H9 (cell line): Measurements from ENCODE around the gene TSPEAR. TPM values are rescaled to one million over a fixed set of nuclear protein-coding genes. Genes with fewer than 3 reads are reported as not detected.

Source experiments
- DNase-seq: peaks from one replicate; pipeline ENCODE4 v3.0.0-alpha.2; 2017
- H2AFZ ChIP-seq: one replicate; pipeline ENCODE4 v1.6.1; 2013; ENCODE audit warnings: mild to moderate bottlenecking, low read length, control low read depth, moderate library complexity
- H2AK5ac ChIP-seq: 2 replicates; pipeline ENCODE4 v1.6.1; 2013; ENCODE audit warnings: low read length, control low read depth, mixed read lengths; ENCODE audit not compliant: insufficient read length
- H2BK120ac ChIP-seq: one replicate; pipeline ENCODE4 v1.6.1; 2013; ENCODE audit warnings: low read depth, mild to moderate bottlenecking, low read length, control low read depth, inconsistent platforms; ENCODE audit not compliant: poor library complexity, severe bottlenecking
- H2BK12ac ChIP-seq: 2 replicates; pipeline ENCODE4 v1.6.1; 2013; ENCODE audit warnings: low read length, control low read depth, mixed read lengths, low read depth; ENCODE audit not compliant: insufficient read length
- H2BK15ac ChIP-seq: 2 replicates; pipeline ENCODE4 v1.6.1; 2013; ENCODE audit warnings: low read depth, low read length, control low read depth
- H2BK20ac ChIP-seq: one replicate; pipeline ENCODE4 v1.6.1; 2013; ENCODE audit warnings: low read depth, mild to moderate bottlenecking, low read length, control low read depth, inconsistent platforms; ENCODE audit not compliant: poor library complexity, severe bottlenecking
- H2BK5ac ChIP-seq: 2 replicates; pipeline ENCODE4 v1.6.1; 2013; ENCODE audit warnings: low read length, control low read depth, mixed read lengths; ENCODE audit not compliant: insufficient read length
- H3K14ac ChIP-seq: 2 replicates; pipeline ENCODE4 v1.6.1; 2013; ENCODE audit warnings: low read length, control low read depth; ENCODE audit not compliant: insufficient read depth
- H3K18ac ChIP-seq: 2 replicates; pipeline ENCODE4 v1.6.1; 2013; ENCODE audit warnings: low read depth, mild to moderate bottlenecking, mixed read lengths, low read length, control low read depth; ENCODE audit not compliant: insufficient read length
- H3K23ac ChIP-seq: 2 replicates; pipeline ENCODE4 v1.6.1; 2013; ENCODE audit warnings: low read length, control low read depth, mixed read lengths, low read depth; ENCODE audit not compliant: insufficient read length
- H3K23me2 ChIP-seq: 2 replicates; pipeline ENCODE4 v1.6.1; 2013; ENCODE audit warnings: low read depth, mild to moderate bottlenecking, mixed read lengths, low read length, control low read depth; ENCODE audit not compliant: insufficient read length, poor library complexity, severe bottlenecking
- H3K27ac ChIP-seq: 2 replicates; pipeline ENCODE4 v1.5.1; 2013; ENCODE audit warnings: low read length, control low read depth, mixed read lengths, low read depth; ENCODE audit not compliant: insufficient read length
- H3K27me3 ChIP-seq: 2 replicates; pipeline ENCODE4 v1.6.1; 2013; ENCODE audit warnings: low read length, control low read depth, inconsistent platforms; ENCODE audit not compliant: insufficient read depth
- H3K4ac ChIP-seq: 2 replicates; pipeline ENCODE4 v1.6.1; 2013; ENCODE audit warnings: low read depth, mild to moderate bottlenecking, control low read depth, inconsistent platforms, low read length, moderate library complexity
- H3K4me1 ChIP-seq: 2 replicates; pipeline ENCODE4 v1.6.1; 2013; ENCODE audit warnings: low read length, control low read depth, inconsistent platforms; ENCODE audit not compliant: insufficient read depth
- H3K4me2 ChIP-seq: 2 replicates; pipeline ENCODE4 v1.6.1; 2013; ENCODE audit warnings: low read length, control low read depth, mixed read lengths; ENCODE audit not compliant: insufficient read length, insufficient read depth
- H3K56ac ChIP-seq: 2 replicates; pipeline ENCODE4 v1.6.1; 2013; ENCODE audit warnings: low read depth, mild to moderate bottlenecking, mixed read lengths, low read length, control low read depth; ENCODE audit not compliant: insufficient read length
- H3K79me1 ChIP-seq: 2 replicates; pipeline ENCODE4 v1.6.1; 2013; ENCODE audit warnings: low read depth, mild to moderate bottlenecking, moderate library complexity, low read length, control low read depth, inconsistent platforms; ENCODE audit not compliant: insufficient read depth, poor library complexity, severe bottlenecking
- H3K79me2 ChIP-seq: 2 replicates; pipeline ENCODE4 v1.6.1; 2013; ENCODE audit warnings: low read length, control low read depth, inconsistent platforms; ENCODE audit not compliant: insufficient read depth
- H3K9ac ChIP-seq: 2 replicates; pipeline ENCODE4 v1.6.1; 2013; ENCODE audit warnings: low read length, control low read depth, mixed read lengths; ENCODE audit not compliant: insufficient read length; ENCODE audit errors: extremely low read depth
- H3K9me3 ChIP-seq: one replicate; pipeline ENCODE4 v1.6.1; 2013; ENCODE audit warnings: low read depth, low read length, inconsistent platforms; ENCODE audit not compliant: control insufficient read depth
- H3T11ph ChIP-seq: one replicate; pipeline ENCODE4 v1.6.1; 2013; ENCODE audit warnings: mild to moderate bottlenecking, low read length, control low read depth, inconsistent platforms
- H4K20me1 ChIP-seq: one replicate; pipeline ENCODE4 v1.6.1; 2013; ENCODE audit not compliant: control insufficient read depth, insufficient read length, insufficient read depth
- H4K5ac ChIP-seq: 2 replicates; pipeline ENCODE4 v1.6.1; 2013; ENCODE audit warnings: low read depth, mild to moderate bottlenecking, mixed read lengths, low read length, control low read depth; ENCODE audit not compliant: insufficient read length
- H4K8ac ChIP-seq: replicated peaks from 2 replicates; pipeline ENCODE4 v1.6.1; 2013; ENCODE audit warnings: low read length, control low read depth, mixed read lengths, low read depth; ENCODE audit not compliant: insufficient read length
- H4K91ac ChIP-seq: 2 replicates; pipeline ENCODE4 v1.6.1; 2013; ENCODE audit warnings: low read depth, mild to moderate bottlenecking, moderate library complexity, mixed read lengths, low read length, control low read depth; ENCODE audit not compliant: insufficient read length
- H3K27ac Mint-ChIP-seq, 3 experiments: 2 replicates in 2 of 3; 3 replicates in 1 of 3; pipeline ENCODE4 v1.8.0; 2020 to 2021; ENCODE audit warnings: mixed read lengths in 3 of 3, mild to moderate bottlenecking in 1 of 3, moderate library complexity in 1 of 3
- H3K27me3 Mint-ChIP-seq: 2 replicates; pipeline ENCODE4 v1.8.0; 2021; ENCODE audit warnings: low read depth, mild to moderate bottlenecking, moderate library complexity, mixed read lengths
- H3K36me3 Mint-ChIP-seq, 3 experiments: 2 replicates in 2 of 3; 3 replicates in 1 of 3; pipeline ENCODE4 v1.8.0; 2020 to 2021; ENCODE audit warnings: low read depth in 3 of 3, mixed read lengths in 3 of 3; ENCODE audit not compliant: insufficient read depth in 1 of 3
- H3K4me1 Mint-ChIP-seq, 2 experiments: 2 replicates each; pipeline ENCODE4 v1.8.0; 2020; ENCODE audit warnings: mixed read lengths in 2 of 2
- H3K4me3 Mint-ChIP-seq, 2 experiments: 2 replicates in 1 of 2; 3 replicates in 1 of 2; pipeline ENCODE4 v1.8.0; 2020 to 2021; ENCODE audit warnings: mild to moderate bottlenecking in 2 of 2, mixed read lengths in 2 of 2, moderate library complexity in 1 of 2
- H3K9me3 Mint-ChIP-seq, 2 experiments: 2 replicates in 1 of 2; 3 replicates in 1 of 2; pipeline ENCODE4 v1.8.0; 2020; ENCODE audit warnings: mild to moderate bottlenecking in 2 of 2, mixed read lengths in 2 of 2, moderate library complexity in 1 of 2
- WGBS: extraction: QIAGEN DNeasy Blood & Tissue Kit; methylation state at CpG from one replicate; pipeline ENCODE4 v1.1.7; 2013; ENCODE audit warnings: missing lambda C conversion rate, low lambda C conversion rate, mixed read lengths; ENCODE audit not compliant: insufficient read length; ENCODE audit errors: extremely low coverage; 5-methylcytosine and 5-hydroxymethylcytosine counted together
- total RNA-seq: library from RNA; stranded (reverse); gene quantifications from 2 replicates; pipeline ENCODE4 v1.2.1, GENCODE V29; 2021
- TF ChIP-seq, protein P1 (sequence below): fragments of 200-600 bp; sonication (generic); conservative IDR thresholded peaks from 3 replicates; pipeline ENCODE4 v1.8.0; 2021; ENCODE audit warnings: antibody characterized with exemption, mild to moderate bottlenecking

Gene TSPEAR
- total RNA-seq, 1 experiment from 2014 or later, result 1.3 TPM

GRCh38 chr21:44658541-44658910 is 52.8 kb downstream of the TSPEAR start:
- H3K27ac Mint-ChIP-seq, result no peak overlapping the region
- Histone ChIP-seq H2BK15ac (no peak overlapping the region), H4K91ac (no peak overlapping the region), H2AFZ (no peak overlapping the region), H3K27ac (no peak overlapping the region), H3K56ac (no peak overlapping the region), H4K20me1 (no peaks in the 10 kb centered on the region), H3K9ac (no peak overlapping the region), H3K4ac (no peak overlapping the region), H4K8ac (no peak overlapping the region), H3T11ph (no peak overlapping the region), H3K4me1 (no peaks in the 10 kb centered on the region), H2AK5ac (no peak overlapping the region), H3K23me2 (no peaks in the 10 kb centered on the region), H2BK12ac (no peak overlapping the region), H4K5ac (no peak overlapping the region), H2BK120ac (no peak overlapping the region), H3K79me2 (no peaks in the 10 kb centered on the region), H2BK20ac (no peak overlapping the region), H3K9me3 (no peaks in the 10 kb centered on the region), H3K18ac (no peak overlapping the region), H3K27me3 (no peaks in the 10 kb centered on the region), H3K79me1 (no peaks in the 10 kb centered on the region), H2BK5ac (no peak overlapping the region), H3K23ac (no peak overlapping the region), H3K14ac (no peak overlapping the region), H3K4me2 (no peak overlapping the region)
- TF ChIP-seq, protein P1, sequence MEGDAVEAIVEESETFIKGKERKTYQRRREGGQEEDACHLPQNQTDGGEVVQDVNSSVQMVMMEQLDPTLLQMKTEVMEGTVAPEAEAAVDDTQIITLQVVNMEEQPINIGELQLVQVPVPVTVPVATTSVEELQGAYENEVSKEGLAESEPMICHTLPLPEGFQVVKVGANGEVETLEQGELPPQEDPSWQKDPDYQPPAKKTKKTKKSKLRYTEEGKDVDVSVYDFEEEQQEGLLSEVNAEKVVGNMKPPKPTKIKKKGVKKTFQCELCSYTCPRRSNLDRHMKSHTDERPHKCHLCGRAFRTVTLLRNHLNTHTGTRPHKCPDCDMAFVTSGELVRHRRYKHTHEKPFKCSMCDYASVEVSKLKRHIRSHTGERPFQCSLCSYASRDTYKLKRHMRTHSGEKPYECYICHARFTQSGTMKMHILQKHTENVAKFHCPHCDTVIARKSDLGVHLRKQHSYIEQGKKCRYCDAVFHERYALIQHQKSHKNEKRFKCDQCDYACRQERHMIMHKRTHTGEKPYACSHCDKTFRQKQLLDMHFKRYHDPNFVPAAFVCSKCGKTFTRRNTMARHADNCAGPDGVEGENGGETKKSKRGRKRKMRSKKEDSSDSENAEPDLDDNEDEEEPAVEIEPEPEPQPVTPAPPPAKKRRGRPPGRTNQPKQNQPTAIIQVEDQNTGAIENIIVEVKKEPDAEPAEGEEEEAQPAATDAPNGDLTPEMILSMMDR, result no peak
- H3K4me3 Mint-ChIP-seq, result no peak overlapping the region; a peak in 1 of 5 replicates
- peaks cover 14% of the 10 kb centered on the region for H3K27me3 Mint-ChIP-seq
- peaks cover 32 to 38% of the 10 kb centered on the region in 2 experiments for H3K4me1 Mint-ChIP-seq
- peaks cover 2 to 10% (median 5%) of the 10 kb centered on the region in 3 experiments; a peak in 4 of 7 replicates for H3K36me3 Mint-ChIP-seq
- DNase-seq, result no peak
- H3K9me3 Mint-ChIP-seq, result peaks cover 8 to 11% of the 10 kb centered on the region in 2 experiments; a peak in 4 of 5 replicates
- WGBS, result no CpG with 5 or more reads among the region's 5 CpGs
